ENCODE measurements around the gene PEAK1.

DNA sequence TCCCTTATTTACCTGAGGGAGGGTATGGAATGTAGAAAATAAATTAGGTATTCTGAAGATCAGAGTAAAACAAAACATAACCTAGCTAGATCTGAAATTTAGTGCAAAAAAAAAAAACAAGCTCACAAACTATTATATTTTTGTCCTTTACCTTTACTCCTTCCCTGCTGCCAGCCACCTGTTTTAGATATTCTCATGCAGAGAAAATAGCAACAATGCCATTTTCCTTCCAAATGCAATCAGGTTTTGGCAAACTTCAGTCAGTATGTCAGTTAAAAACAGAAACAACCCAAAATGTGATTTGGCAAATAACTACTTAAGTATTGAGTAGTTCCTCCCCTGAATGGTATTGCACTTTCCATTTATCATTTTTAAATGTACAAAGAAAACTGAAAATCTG is 35.8 kb downstream of the PEAK1 start:
- no peak for TF ChIP-seq CTCF (IDR thresholded peaks at IDR 0.05)
- no peak for TF ChIP-seq POLR2A (IDR thresholded peaks at IDR 0.05)
- no peak for TF ChIP-seq EP300 (IDR thresholded peaks at IDR 0.05)
